Activated T-cell treated with anti-CD3 and anti-CD28 coated beads for 24 hours (primary cell): ENCODE data around the gene LRRC59.

Experiments
- DNase-seq: peaks from one replicate; pipeline ENCODE4 v3.0.0-alpha.2; 2020; ENCODE audit warnings: low read depth

Gene LRRC59

GRCh38 chr17:50386510-50386909 lies 10.8 kb downstream of the LRRC59 start:
- DNase-seq: no peak

- DNase-seq: no peak
Observed at GRCh38 chr17:50382931-50383330, 14.4 kb downstream of the LRRC59 start.

- DNase-seq: no peak
Observed at GRCh38 chr17:50381920-50382319, 15.4 kb downstream of the LRRC59 start.

- DNase-seq: no peak
Observed at GRCh38 chr17:50381260-50381815, 16.0 kb downstream of the LRRC59 start.

- DNase-seq: no peak
Observed at GRCh38 chr17:50380369-50381259, 16.7 kb downstream of the LRRC59 start.

GRCh38 chr17:50379351-50380132 lies 17.8 kb downstream of the LRRC59 start:
- DNase-seq: no peak

GRCh38 chr17:50375858-50376538 lies 21.3 kb downstream of the LRRC59 start:
- DNase-seq: no peak

GRCh38 chr17:50373705-50374104 lies 23.6 kb downstream of the LRRC59 start:
- DNase-seq: no peak

- peak; percentile 83 for DNase-seq
Observed at GRCh38 chr17:50372758-50373556, 24.4 kb downstream of the LRRC59 start, which contains the start of the genes EME1 and MRPL27. TSS of gene EME1 (plus strand) at chr17:50373229. CDS start at chr17:50375209, 1,980 bp downstream. TSS of gene MRPL27 (minus strand) at chr17:50373184. CDS start at chr17:50373170, 14 bp downstream.

GRCh38 chr17:50372222-50372757 lies 25.0 kb downstream of the LRRC59 start:
- DNase-seq: no peak

- no peak for DNase-seq
Observed at GRCh38 chr17:50371526-50371925, 25.8 kb downstream of the LRRC59 start.

- no peak for DNase-seq
Observed at GRCh38 chr17:50370052-50370451, 27.3 kb downstream of the LRRC59 start.

- no peak for DNase-seq
Observed at GRCh38 chr17:50367401-50367800, 29.9 kb downstream of the LRRC59 start.

- no peak for DNase-seq
Observed at GRCh38 chr17:50365649-50366393, 31.5 kb downstream of the LRRC59 start.

- DNase-seq: no peak
Observed at GRCh38 chr17:50365165-50365564, 32.2 kb downstream of the LRRC59 start.

GRCh38 chr17:50364715-50365114 lies 32.6 kb downstream of the LRRC59 start:
- DNase-seq: no peak

GRCh38 chr17:50364061-50364458 lies 33.3 kb downstream of the LRRC59 start:
- no peak for DNase-seq

- DNase-seq: no peak
Observed at GRCh38 chr17:50363217-50364060, 33.9 kb downstream of the LRRC59 start.

- no peak for DNase-seq
Observed at GRCh38 chr17:50362661-50363060, 34.7 kb downstream of the LRRC59 start.
